Neural cell (in vitro differentiated cells): ENCODE results near the gene MFN1. TPM values are rescaled to one million over a fixed set of nuclear protein-coding genes. Genes with fewer than 3 reads are reported as not detected.
"Not testable (repeated sequence)": the region's sequence is repeated elsewhere in the genome, so short reads cannot be mapped to it uniquely, and the experiment has no call there.

Experiments used
- H2AFZ ChIP-seq: fragments of 200-600, 300-800 bp; sonication (generic), shearing (Covaris generic); 2 replicates; pipeline ENCODE4 v1.6.0; 2014; ENCODE audit warnings: low read depth, mild to moderate bottlenecking, antibody characterized with exemption, low read length, moderate library complexity
- H3F3A ChIP-seq: fragments of 200-600 bp; shearing (Covaris generic); 2 replicates; pipeline ENCODE4 v1.6.1; 2016; ENCODE audit warnings: mild to moderate bottlenecking, moderate library complexity, mixed read lengths, antibody characterized with exemption, low read length; ENCODE audit not compliant: insufficient read depth, poor library complexity, severe bottlenecking
- H3K27ac ChIP-seq: fragments of 200-600, 300-800 bp; sonication (generic), shearing (Covaris generic); 2 replicates; pipeline ENCODE4 v1.5.1; 2014; ENCODE audit warnings: mild to moderate bottlenecking, low read length, moderate library complexity
- H3K27me3 ChIP-seq: fragments of 300-800, 200-600 bp; sonication (generic), shearing (Covaris generic); 2 replicates; pipeline ENCODE4 v1.6.0; 2014; ENCODE audit warnings: mild to moderate bottlenecking, low read depth, low read length, moderate library complexity; ENCODE audit not compliant: insufficient read depth
- H3K36me3 ChIP-seq: fragments of 300-800, 200-600 bp; sonication (generic), shearing (Covaris generic); 2 replicates; pipeline ENCODE4 v1.5.1; 2014; ENCODE audit warnings: mild to moderate bottlenecking, antibody characterized with exemption, low read length, moderate library complexity; ENCODE audit not compliant: insufficient read depth
- H3K4me2 ChIP-seq: fragments of 300-800, 200-600 bp; sonication (generic), shearing (Covaris generic); 2 replicates; pipeline ENCODE4 v1.6.0; 2014; ENCODE audit warnings: mild to moderate bottlenecking, low read length
- H3K4me3 ChIP-seq: fragments of 300-800, 200-600 bp; sonication (generic), shearing (Covaris generic); 2 replicates; pipeline ENCODE4 v1.5.1; 2014; ENCODE audit warnings: mild to moderate bottlenecking, low read length, moderate library complexity
- H3K79me2 ChIP-seq: fragments of 200-600 bp; shearing (Covaris generic); replicated peaks from 2 replicates; pipeline ENCODE4 v1.6.0; 2014; ENCODE audit warnings: mild to moderate bottlenecking, low read length, moderate library complexity; ENCODE audit not compliant: insufficient read depth
- H3K9ac ChIP-seq: fragments of 300-800, 200-600 bp; sonication (generic), shearing (Covaris generic); 2 replicates; pipeline ENCODE4 v1.6.1; 2016; ENCODE audit warnings: mild to moderate bottlenecking, low read length, mixed read lengths
- H3K9me2 ChIP-seq: fragments of 200-600 bp; shearing (Covaris generic); 2 replicates; pipeline ENCODE4 v1.6.1; 2016; ENCODE audit warnings: mild to moderate bottlenecking, low read length, mixed read lengths; ENCODE audit not compliant: insufficient read depth
- H3K9me3 ChIP-seq: fragments of 200-600, 300-800 bp; sonication (generic), shearing (Covaris generic); 2 replicates; pipeline ENCODE4 v1.6.1; 2016; ENCODE audit warnings: mild to moderate bottlenecking, mixed run types, low read length, moderate library complexity, mixed read lengths
- H4K20me1 ChIP-seq: fragments of 200-600 bp; shearing (Covaris generic); 2 replicates; pipeline ENCODE4 v1.6.1; 2016; ENCODE audit warnings: mild to moderate bottlenecking, mixed run types; ENCODE audit not compliant: insufficient read depth
- CTCF ChIP-seq: fragments of 450-650 bp; IDR thresholded peaks from 2 replicates; pipeline ENCODE4 v1.5.1; 2014; ENCODE audit warnings: antibody characterized with exemption, mild to moderate bottlenecking, moderate library complexity; ENCODE audit not compliant: poor library complexity, severe bottlenecking
- EP300 ChIP-seq: fragments of 450-650 bp; conservative IDR thresholded peaks from 2 replicates; pipeline ENCODE4 v1.6.1; 2014; ENCODE audit warnings: antibody characterized with exemption, mild to moderate bottlenecking, moderate library complexity; ENCODE audit not compliant: poor library complexity, severe bottlenecking
- EZH2 ChIP-seq: fragments of 200-600, 300-800 bp; shearing (Covaris generic), sonication (generic); IDR thresholded peaks from 2 replicates; pipeline ENCODE4 v1.6.1; 2014; ENCODE audit warnings: antibody characterized with exemption, low read length, borderline replicate concordance, mild to moderate bottlenecking; ENCODE audit not compliant: insufficient read depth, poor library complexity, severe bottlenecking
- MXI1 ChIP-seq: fragments of 450-650 bp; conservative IDR thresholded peaks from 2 replicates; pipeline ENCODE4 v1.6.1; 2014; ENCODE audit warnings: antibody characterized with exemption, mild to moderate bottlenecking; ENCODE audit not compliant: poor library complexity, severe bottlenecking
- POLR2AphosphoS5 ChIP-seq: IDR thresholded peaks from 2 replicates; pipeline ENCODE4 v1.6.1; 2012
- RAD21 ChIP-seq: fragments of 450-650 bp; conservative IDR thresholded peaks from 2 replicates; pipeline ENCODE4 v1.6.1; 2014; ENCODE audit warnings: antibody characterized with exemption, mild to moderate bottlenecking, moderate library complexity
- SMC3 ChIP-seq: fragments of 450-650 bp; conservative IDR thresholded peaks from 2 replicates; pipeline ENCODE4 v1.6.1; 2014; ENCODE audit warnings: antibody characterized with exemption, mild to moderate bottlenecking, moderate library complexity; ENCODE audit not compliant: poor library complexity
- TAF1 ChIP-seq: IDR thresholded peaks from 2 replicates; pipeline ENCODE4 v1.6.1; 2012; ENCODE audit warnings: low read depth
- polyA plus RNA-seq: library from polyadenylated mRNA; depleted of rRNA; stranded (reverse); fragments of >200 nt; gene quantifications from 2 replicates; pipeline ENCODE4 v1.2.3, GENCODE V29; 2014
- TF ChIP-seq, protein P1 (sequence below): IDR thresholded peaks from 2 replicates; pipeline ENCODE4 v1.6.1; 2012; ENCODE audit warnings: borderline replicate concordance

The MFN1 gene
- polyA plus RNA-seq, 1 donor from 2014 or later: 78.8 TPM

GRCh38 chr3:179304605-179305004 lies 42.9 kb upstream of the MFN1 start:
- no peaks in the 10 kb centered on the region for H3K79me2 ChIP-seq
- no peaks in the 10 kb centered on the region for H3K36me3 ChIP-seq
- no peak overlapping the region for H3K27ac ChIP-seq
- TF ChIP-seq EP300: no peak
- no peak for TF ChIP-seq POLR2AphosphoS5
- no peak for TF ChIP-seq EZH2
- no peak for TF ChIP-seq MXI1
- no peak for TF ChIP-seq TAF1
- TF ChIP-seq, protein P1, sequence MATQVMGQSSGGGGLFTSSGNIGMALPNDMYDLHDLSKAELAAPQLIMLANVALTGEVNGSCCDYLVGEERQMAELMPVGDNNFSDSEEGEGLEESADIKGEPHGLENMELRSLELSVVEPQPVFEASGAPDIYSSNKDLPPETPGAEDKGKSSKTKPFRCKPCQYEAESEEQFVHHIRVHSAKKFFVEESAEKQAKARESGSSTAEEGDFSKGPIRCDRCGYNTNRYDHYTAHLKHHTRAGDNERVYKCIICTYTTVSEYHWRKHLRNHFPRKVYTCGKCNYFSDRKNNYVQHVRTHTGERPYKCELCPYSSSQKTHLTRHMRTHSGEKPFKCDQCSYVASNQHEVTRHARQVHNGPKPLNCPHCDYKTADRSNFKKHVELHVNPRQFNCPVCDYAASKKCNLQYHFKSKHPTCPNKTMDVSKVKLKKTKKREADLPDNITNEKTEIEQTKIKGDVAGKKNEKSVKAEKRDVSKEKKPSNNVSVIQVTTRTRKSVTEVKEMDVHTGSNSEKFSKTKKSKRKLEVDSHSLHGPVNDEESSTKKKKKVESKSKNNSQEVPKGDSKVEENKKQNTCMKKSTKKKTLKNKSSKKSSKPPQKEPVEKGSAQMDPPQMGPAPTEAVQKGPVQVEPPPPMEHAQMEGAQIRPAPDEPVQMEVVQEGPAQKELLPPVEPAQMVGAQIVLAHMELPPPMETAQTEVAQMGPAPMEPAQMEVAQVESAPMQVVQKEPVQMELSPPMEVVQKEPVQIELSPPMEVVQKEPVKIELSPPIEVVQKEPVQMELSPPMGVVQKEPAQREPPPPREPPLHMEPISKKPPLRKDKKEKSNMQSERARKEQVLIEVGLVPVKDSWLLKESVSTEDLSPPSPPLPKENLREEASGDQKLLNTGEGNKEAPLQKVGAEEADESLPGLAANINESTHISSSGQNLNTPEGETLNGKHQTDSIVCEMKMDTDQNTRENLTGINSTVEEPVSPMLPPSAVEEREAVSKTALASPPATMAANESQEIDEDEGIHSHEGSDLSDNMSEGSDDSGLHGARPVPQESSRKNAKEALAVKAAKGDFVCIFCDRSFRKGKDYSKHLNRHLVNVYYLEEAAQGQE: no peak
- no peak for TF ChIP-seq RAD21
- TF ChIP-seq CTCF: no peak
- TF ChIP-seq SMC3: no peak
- H3K4me3 ChIP-seq: no peak overlapping the region
- H3K9ac ChIP-seq: no peak overlapping the region
- no peak overlapping the region for H2AFZ ChIP-seq
- no peaks in the 10 kb centered on the region for H3K27me3 ChIP-seq
- H4K20me1 ChIP-seq: no peaks in the 10 kb centered on the region
- H3K4me2 ChIP-seq: no peak overlapping the region
- no peaks in the 10 kb centered on the region for H3K9me3 ChIP-seq
- H3F3A ChIP-seq: no peaks in the 10 kb centered on the region
- no peaks in the 10 kb centered on the region for H3K9me2 ChIP-seq

DNA sequence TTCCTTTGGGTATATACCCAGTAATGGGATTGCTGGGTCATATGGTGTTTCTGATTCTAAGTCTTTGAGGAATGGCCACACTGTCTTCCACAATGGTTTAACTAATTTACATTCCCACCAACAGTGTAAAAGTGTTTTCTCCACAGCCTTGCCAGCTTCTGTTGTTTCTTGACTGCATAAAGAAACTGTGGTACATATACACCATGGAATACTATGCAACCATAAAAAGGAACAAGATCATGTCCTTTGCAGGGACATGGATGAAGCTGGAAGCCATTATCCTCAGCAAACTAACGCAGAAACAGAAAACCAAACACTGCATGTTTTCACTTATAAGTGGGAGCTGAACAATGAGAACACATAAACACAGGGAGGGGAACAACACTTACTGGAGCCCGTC lies 40.1 kb upstream of the MFN1 start:
- not testable (repeated sequence) for H3K27me3 ChIP-seq, H3K9me2 ChIP-seq, H3K4me2 ChIP-seq, H3F3A ChIP-seq, H4K20me1 ChIP-seq, H2AFZ ChIP-seq, H3K4me3 ChIP-seq, H3K27ac ChIP-seq, H3K9me3 ChIP-seq, H3K79me2 ChIP-seq, H3K36me3 ChIP-seq, H3K9ac ChIP-seq

DNA sequence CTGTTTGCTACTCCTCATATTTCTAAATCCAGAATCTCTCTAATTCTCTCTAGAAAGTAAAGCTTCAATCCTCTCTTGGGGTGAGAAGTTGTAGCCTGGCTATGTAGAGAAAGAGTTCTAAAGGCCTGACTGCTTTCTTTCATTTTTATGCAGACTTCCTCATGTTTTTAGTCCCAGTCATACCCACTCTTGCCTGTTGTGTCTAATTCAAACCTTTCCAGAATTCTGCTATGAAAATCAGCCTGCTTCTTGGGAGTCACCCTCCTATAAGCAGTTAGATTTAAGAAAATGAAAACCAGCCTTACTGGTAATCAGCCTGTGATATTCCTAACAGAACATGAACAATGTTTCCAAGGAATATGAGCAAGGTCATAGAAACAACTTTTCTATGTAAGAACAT lies 39.5 kb upstream of the MFN1 start:
- Histone ChIP-seq H4K20me1 (no peaks in the 10 kb centered on the region), H3K9me3 (no peaks in the 10 kb centered on the region), H3K4me2 (no peak overlapping the region), H3K79me2 (no peaks in the 10 kb centered on the region), H3K36me3 (no peaks in the 10 kb centered on the region), H3K27me3 (no peaks in the 10 kb centered on the region), H3K4me3 (no peak overlapping the region), H3K27ac (no peak overlapping the region), H3K9ac (no peak overlapping the region), H3F3A (no peaks in the 10 kb centered on the region), H2AFZ (no peak overlapping the region), H3K9me2 (no peaks in the 10 kb centered on the region)
- TF ChIP-seq CTCF: no peak
- TF ChIP-seq EP300: no peak
- TF ChIP-seq EZH2: no peak
- TF ChIP-seq RAD21: no peak
- TF ChIP-seq POLR2AphosphoS5: no peak
- no peak for TF ChIP-seq TAF1
- TF ChIP-seq MXI1: no peak
- no peak for TF ChIP-seq SMC3
- TF ChIP-seq, protein P1: no peak
